Type B pancreatic cell (in vitro differentiated cells): ENCODE measurements around the gene SRSF2. TPM values are rescaled to one million over a fixed set of nuclear protein-coding genes. Genes with fewer than 3 reads are reported as not detected.
A peak's percentile ranks its signal among the peaks of the same experiment; 100 is the strongest.
"Not testable (repeated sequence)": the region's sequence is repeated elsewhere in the genome, so short reads cannot be mapped to it uniquely, and the experiment has no call there.

ENCODE experiments used
- DNase-seq: peaks from one replicate; pipeline ENCODE4 v3.0.0; 2021; ENCODE audit warnings: mixed read lengths; ENCODE audit not compliant: unreplicated experiment; ENCODE audit errors: extremely low spot score
- H3K27ac Mint-ChIP-seq: 2 replicates; pipeline ENCODE4 v1.8.0; 2021; ENCODE audit warnings: mild to moderate bottlenecking, mixed read lengths
- H3K27me3 Mint-ChIP-seq: 2 replicates; pipeline ENCODE4 v1.8.0; 2021; ENCODE audit warnings: mixed read lengths
- H3K36me3 Mint-ChIP-seq: 2 replicates; pipeline ENCODE4 v1.8.0; 2021; ENCODE audit warnings: mixed read lengths
- H3K4me1 Mint-ChIP-seq: one replicate; pipeline ENCODE4 v1.8.0; 2021; ENCODE audit warnings: mixed read lengths; ENCODE audit not compliant: unreplicated experiment
- H3K4me3 Mint-ChIP-seq: 2 replicates; pipeline ENCODE4 v1.8.0; 2021; ENCODE audit warnings: mild to moderate bottlenecking, mixed read lengths
- H3K9me3 Mint-ChIP-seq: 2 replicates; pipeline ENCODE4 v1.8.0; 2021; ENCODE audit warnings: mixed read lengths
- total RNA-seq: library from RNA; stranded (reverse); gene quantifications from 2 replicates; pipeline ENCODE4 v1.2.1, GENCODE V29; 2021; ENCODE audit warnings: low replicate concordance
- TF ChIP-seq, protein P1 (sequence below): fragments of 200-600 bp; sonication (generic); conservative IDR thresholded peaks from 2 replicates; pipeline ENCODE4 v1.5.0; 2021; ENCODE audit warnings: antibody characterized with exemption, mild to moderate bottlenecking

The SRSF2 gene
- total RNA-seq, 1 donor from 2014 or later = 273 TPM

GRCh38 chr17:76742958-76743357 is 5.8 kb upstream of the SRSF2 start:
- Mint-ChIP-seq H3K27me3 (no peaks in the 10 kb centered on the region), H3K27ac (no peak overlapping the region), H3K4me3 (no peak overlapping the region), H3K4me1 (peaks cover 22% of the 10 kb centered on the region), H3K9me3 (no peaks in the 10 kb centered on the region), H3K36me3 (peaks cover 25% of the 10 kb centered on the region)
- DNase-seq = no peak
- TF ChIP-seq, protein P1, sequence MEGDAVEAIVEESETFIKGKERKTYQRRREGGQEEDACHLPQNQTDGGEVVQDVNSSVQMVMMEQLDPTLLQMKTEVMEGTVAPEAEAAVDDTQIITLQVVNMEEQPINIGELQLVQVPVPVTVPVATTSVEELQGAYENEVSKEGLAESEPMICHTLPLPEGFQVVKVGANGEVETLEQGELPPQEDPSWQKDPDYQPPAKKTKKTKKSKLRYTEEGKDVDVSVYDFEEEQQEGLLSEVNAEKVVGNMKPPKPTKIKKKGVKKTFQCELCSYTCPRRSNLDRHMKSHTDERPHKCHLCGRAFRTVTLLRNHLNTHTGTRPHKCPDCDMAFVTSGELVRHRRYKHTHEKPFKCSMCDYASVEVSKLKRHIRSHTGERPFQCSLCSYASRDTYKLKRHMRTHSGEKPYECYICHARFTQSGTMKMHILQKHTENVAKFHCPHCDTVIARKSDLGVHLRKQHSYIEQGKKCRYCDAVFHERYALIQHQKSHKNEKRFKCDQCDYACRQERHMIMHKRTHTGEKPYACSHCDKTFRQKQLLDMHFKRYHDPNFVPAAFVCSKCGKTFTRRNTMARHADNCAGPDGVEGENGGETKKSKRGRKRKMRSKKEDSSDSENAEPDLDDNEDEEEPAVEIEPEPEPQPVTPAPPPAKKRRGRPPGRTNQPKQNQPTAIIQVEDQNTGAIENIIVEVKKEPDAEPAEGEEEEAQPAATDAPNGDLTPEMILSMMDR = no peak

GRCh38 chr17:76740329-76741118 is 3.4 kb upstream of the SRSF2 start:
- TF ChIP-seq, protein P1 = no peak
- peaks cover 22% of the 10 kb centered on the region for H3K4me1 Mint-ChIP-seq
- peak overlapping the region; percentile 51 for H3K4me3 Mint-ChIP-seq
- DNase-seq = no peak
- H3K27ac Mint-ChIP-seq = no peak overlapping the region
- no peaks in the 10 kb centered on the region for H3K27me3 Mint-ChIP-seq
- H3K9me3 Mint-ChIP-seq = no peaks in the 10 kb centered on the region
- peaks cover 21% of the 10 kb centered on the region for H3K36me3 Mint-ChIP-seq

- H3K4me1 Mint-ChIP-seq = peaks cover 27% of the 10 kb centered on the region
- H3K36me3 Mint-ChIP-seq = peaks cover 25% of the 10 kb centered on the region
- H3K27ac Mint-ChIP-seq, H3K9me3 Mint-ChIP-seq, DNase-seq, H3K27me3 Mint-ChIP-seq: not testable (repeated sequence)
- H3K4me3 Mint-ChIP-seq = peak overlapping the region; percentile 28
These were observed 2.5 kb upstream of the SRSF2 start for GRCh38 chr17:76739568-76740115.

- Mint-ChIP-seq H3K4me3 (peak overlapping the region; percentile 98), H3K27me3 (no peaks in the 10 kb centered on the region), H3K36me3 (peaks cover 32% of the 10 kb centered on the region), H3K27ac (peak overlapping the region; percentile 98), H3K9me3 (no peaks in the 10 kb centered on the region), H3K4me1 (peaks cover 39% of the 10 kb centered on the region)
- no peak for DNase-seq
- TF ChIP-seq, protein P1 = no peak
These were observed 1.3 kb upstream of the SRSF2 start for GRCh38 chr17:76738468-76738850.

GRCh38 chr17:76737676-76738467 is 741 bp upstream of the SRSF2 start, which contains the start of gene MFSD11:
TSS of gene MFSD11 (plus strand) at chr17:76738119. CDS start at chr17:76738353, 234 bp downstream.
- TF ChIP-seq, protein P1 = no peak
- Mint-ChIP-seq H3K4me1 (peaks cover 44% of the 10 kb centered on the region), H3K9me3 (no peaks in the 10 kb centered on the region), H3K27ac (peak within 1 kb of the TSS; percentile 98), H3K27me3 (no peaks in the 10 kb centered on the region), H3K4me3 (peak within 1 kb of the TSS; percentile 98), H3K36me3 (peaks cover 38% of the 10 kb centered on the region)
- peak; percentile 95 for DNase-seq
